NCI-H1417 treated with DMSO at 0.1 percent for 48 hours (cell line): ENCODE measurements around the gene LDLRAD4.

Experiments used
- DNase-seq: peaks from one replicate; lab custom pipeline; 2025; lab: John Stamatoyannopoulos, UW

The LDLRAD4 gene

GRCh38 chr18:13550418-13551304, 332.1 kb downstream of the LDLRAD4 start:
- DNase-seq: no peak

- no peak for DNase-seq
Observed at GRCh38 chr18:13551305-13551603, 332.7 kb downstream of the LDLRAD4 start.

- no peak for DNase-seq
Observed at GRCh38 chr18:13551841-13552733, 333.5 kb downstream of the LDLRAD4 start.

GRCh38 chr18:13553449-13553848, 334.9 kb downstream of the LDLRAD4 start:
- no peak for DNase-seq

- no peak for DNase-seq
Observed at GRCh38 chr18:13555192-13555591, 336.6 kb downstream of the LDLRAD4 start.

GRCh38 chr18:13555865-13556264, 337.3 kb downstream of the LDLRAD4 start:
- DNase-seq: no peak

- no peak for DNase-seq
Observed at GRCh38 chr18:13556502-13556901, 337.9 kb downstream of the LDLRAD4 start.

- DNase-seq: no peak
Observed at GRCh38 chr18:13558124-13558523, 339.6 kb downstream of the LDLRAD4 start.

- DNase-seq: no peak
Observed at GRCh38 chr18:13558790-13559189, 340.2 kb downstream of the LDLRAD4 start.

GRCh38 chr18:13559754-13560153, 341.2 kb downstream of the LDLRAD4 start:
- no peak for DNase-seq

- no peak for DNase-seq
Observed at GRCh38 chr18:13560306-13560705, 341.7 kb downstream of the LDLRAD4 start.

GRCh38 chr18:13562494-13563029, 344.0 kb downstream of the LDLRAD4 start:
- no peak for DNase-seq

- DNase-seq: no peak
Observed at GRCh38 chr18:13563390-13563805, 344.8 kb downstream of the LDLRAD4 start.

- no peak for DNase-seq
Observed at GRCh38 chr18:13564579-13564978, 346.0 kb downstream of the LDLRAD4 start.

- no peak for DNase-seq
Observed at GRCh38 chr18:13565228-13565627, 346.7 kb downstream of the LDLRAD4 start.

GRCh38 chr18:13566941-13567746, 348.6 kb downstream of the LDLRAD4 start:
- no peak for DNase-seq

- no peak for DNase-seq
Observed at GRCh38 chr18:13568443-13569392, 350.2 kb downstream of the LDLRAD4 start.

GRCh38 chr18:13570216-13570615, 351.7 kb downstream of the LDLRAD4 start:
- DNase-seq: no peak

- no peak for DNase-seq
Observed at GRCh38 chr18:13570856-13571495, 352.4 kb downstream of the LDLRAD4 start.

GRCh38 chr18:13572148-13572547, 353.6 kb downstream of the LDLRAD4 start:
- DNase-seq: no peak
